H9 (cell line): ENCODE measurements around the gene GNGT2. TPM values are rescaled to one million over a fixed set of nuclear protein-coding genes. Genes with fewer than 3 reads are reported as not detected.

ENCODE experiments used
- DNase-seq: peaks from one replicate; pipeline ENCODE4 v3.0.0-alpha.2; 2017
- H2AFZ ChIP-seq: one replicate; pipeline ENCODE4 v1.6.1; 2013; ENCODE audit warnings: mild to moderate bottlenecking, low read length, control low read depth, moderate library complexity
- H2AK5ac ChIP-seq: 2 replicates; pipeline ENCODE4 v1.6.1; 2013; ENCODE audit warnings: low read length, control low read depth, mixed read lengths; ENCODE audit not compliant: insufficient read length
- H2BK120ac ChIP-seq: one replicate; pipeline ENCODE4 v1.6.1; 2013; ENCODE audit warnings: low read depth, mild to moderate bottlenecking, low read length, control low read depth, inconsistent platforms; ENCODE audit not compliant: poor library complexity, severe bottlenecking
- H2BK12ac ChIP-seq: 2 replicates; pipeline ENCODE4 v1.6.1; 2013; ENCODE audit warnings: low read length, control low read depth, mixed read lengths, low read depth; ENCODE audit not compliant: insufficient read length
- H2BK15ac ChIP-seq: 2 replicates; pipeline ENCODE4 v1.6.1; 2013; ENCODE audit warnings: low read depth, low read length, control low read depth
- H2BK20ac ChIP-seq: one replicate; pipeline ENCODE4 v1.6.1; 2013; ENCODE audit warnings: low read depth, mild to moderate bottlenecking, low read length, control low read depth, inconsistent platforms; ENCODE audit not compliant: poor library complexity, severe bottlenecking
- H2BK5ac ChIP-seq: 2 replicates; pipeline ENCODE4 v1.6.1; 2013; ENCODE audit warnings: low read length, control low read depth, mixed read lengths; ENCODE audit not compliant: insufficient read length
- H3K14ac ChIP-seq: 2 replicates; pipeline ENCODE4 v1.6.1; 2013; ENCODE audit warnings: low read length, control low read depth; ENCODE audit not compliant: insufficient read depth
- H3K18ac ChIP-seq: 2 replicates; pipeline ENCODE4 v1.6.1; 2013; ENCODE audit warnings: low read depth, mild to moderate bottlenecking, mixed read lengths, low read length, control low read depth; ENCODE audit not compliant: insufficient read length
- H3K23ac ChIP-seq: 2 replicates; pipeline ENCODE4 v1.6.1; 2013; ENCODE audit warnings: low read length, control low read depth, mixed read lengths, low read depth; ENCODE audit not compliant: insufficient read length
- H3K23me2 ChIP-seq: 2 replicates; pipeline ENCODE4 v1.6.1; 2013; ENCODE audit warnings: low read depth, mild to moderate bottlenecking, mixed read lengths, low read length, control low read depth; ENCODE audit not compliant: insufficient read length, poor library complexity, severe bottlenecking
- H3K27ac ChIP-seq: 2 replicates; pipeline ENCODE4 v1.5.1; 2013; ENCODE audit warnings: low read length, control low read depth, mixed read lengths, low read depth; ENCODE audit not compliant: insufficient read length
- H3K27me3 ChIP-seq: 2 replicates; pipeline ENCODE4 v1.6.1; 2013; ENCODE audit warnings: low read length, control low read depth, inconsistent platforms; ENCODE audit not compliant: insufficient read depth
- H3K4ac ChIP-seq: 2 replicates; pipeline ENCODE4 v1.6.1; 2013; ENCODE audit warnings: low read depth, mild to moderate bottlenecking, control low read depth, inconsistent platforms, low read length, moderate library complexity
- H3K4me1 ChIP-seq: 2 replicates; pipeline ENCODE4 v1.6.1; 2013; ENCODE audit warnings: low read length, control low read depth, inconsistent platforms; ENCODE audit not compliant: insufficient read depth
- H3K4me2 ChIP-seq: 2 replicates; pipeline ENCODE4 v1.6.1; 2013; ENCODE audit warnings: low read length, control low read depth, mixed read lengths; ENCODE audit not compliant: insufficient read length, insufficient read depth
- H3K56ac ChIP-seq: 2 replicates; pipeline ENCODE4 v1.6.1; 2013; ENCODE audit warnings: low read depth, mild to moderate bottlenecking, mixed read lengths, low read length, control low read depth; ENCODE audit not compliant: insufficient read length
- H3K79me1 ChIP-seq: 2 replicates; pipeline ENCODE4 v1.6.1; 2013; ENCODE audit warnings: low read depth, mild to moderate bottlenecking, moderate library complexity, low read length, control low read depth, inconsistent platforms; ENCODE audit not compliant: insufficient read depth, poor library complexity, severe bottlenecking
- H3K79me2 ChIP-seq: 2 replicates; pipeline ENCODE4 v1.6.1; 2013; ENCODE audit warnings: low read length, control low read depth, inconsistent platforms; ENCODE audit not compliant: insufficient read depth
- H3K9ac ChIP-seq: 2 replicates; pipeline ENCODE4 v1.6.1; 2013; ENCODE audit warnings: low read length, control low read depth, mixed read lengths; ENCODE audit not compliant: insufficient read length; ENCODE audit errors: extremely low read depth
- H3K9me3 ChIP-seq: one replicate; pipeline ENCODE4 v1.6.1; 2013; ENCODE audit warnings: low read depth, low read length, inconsistent platforms; ENCODE audit not compliant: control insufficient read depth
- H3T11ph ChIP-seq: one replicate; pipeline ENCODE4 v1.6.1; 2013; ENCODE audit warnings: mild to moderate bottlenecking, low read length, control low read depth, inconsistent platforms
- H4K20me1 ChIP-seq: one replicate; pipeline ENCODE4 v1.6.1; 2013; ENCODE audit not compliant: control insufficient read depth, insufficient read length, insufficient read depth
- H4K5ac ChIP-seq: 2 replicates; pipeline ENCODE4 v1.6.1; 2013; ENCODE audit warnings: low read depth, mild to moderate bottlenecking, mixed read lengths, low read length, control low read depth; ENCODE audit not compliant: insufficient read length
- H4K8ac ChIP-seq: replicated peaks from 2 replicates; pipeline ENCODE4 v1.6.1; 2013; ENCODE audit warnings: low read length, control low read depth, mixed read lengths, low read depth; ENCODE audit not compliant: insufficient read length
- H4K91ac ChIP-seq: 2 replicates; pipeline ENCODE4 v1.6.1; 2013; ENCODE audit warnings: low read depth, mild to moderate bottlenecking, moderate library complexity, mixed read lengths, low read length, control low read depth; ENCODE audit not compliant: insufficient read length
- H3K27ac Mint-ChIP-seq, 3 experiments: 2 replicates in 2 of 3; 3 replicates in 1 of 3; pipeline ENCODE4 v1.8.0; 2020 to 2021; ENCODE audit warnings: mixed read lengths in 3 of 3, mild to moderate bottlenecking in 1 of 3, moderate library complexity in 1 of 3
- H3K27me3 Mint-ChIP-seq: 2 replicates; pipeline ENCODE4 v1.8.0; 2021; ENCODE audit warnings: low read depth, mild to moderate bottlenecking, moderate library complexity, mixed read lengths
- H3K36me3 Mint-ChIP-seq, 3 experiments: 2 replicates in 2 of 3; 3 replicates in 1 of 3; pipeline ENCODE4 v1.8.0; 2020 to 2021; ENCODE audit warnings: low read depth in 3 of 3, mixed read lengths in 3 of 3; ENCODE audit not compliant: insufficient read depth in 1 of 3
- H3K4me1 Mint-ChIP-seq, 2 experiments: 2 replicates each; pipeline ENCODE4 v1.8.0; 2020; ENCODE audit warnings: mixed read lengths in 2 of 2
- H3K4me3 Mint-ChIP-seq, 2 experiments: 2 replicates in 1 of 2; 3 replicates in 1 of 2; pipeline ENCODE4 v1.8.0; 2020 to 2021; ENCODE audit warnings: mild to moderate bottlenecking in 2 of 2, mixed read lengths in 2 of 2, moderate library complexity in 1 of 2
- H3K9me3 Mint-ChIP-seq, 2 experiments: 2 replicates in 1 of 2; 3 replicates in 1 of 2; pipeline ENCODE4 v1.8.0; 2020; ENCODE audit warnings: mild to moderate bottlenecking in 2 of 2, mixed read lengths in 2 of 2, moderate library complexity in 1 of 2
- WGBS: extraction: QIAGEN DNeasy Blood & Tissue Kit; methylation state at CpG from one replicate; pipeline ENCODE4 v1.1.7; 2013; ENCODE audit warnings: missing lambda C conversion rate, low lambda C conversion rate, mixed read lengths; ENCODE audit not compliant: insufficient read length; ENCODE audit errors: extremely low coverage; 5-methylcytosine and 5-hydroxymethylcytosine counted together
- total RNA-seq: library from RNA; stranded (reverse); gene quantifications from 2 replicates; pipeline ENCODE4 v1.2.1, GENCODE V29; 2021
- TF ChIP-seq, protein P1 (sequence below): fragments of 200-600 bp; sonication (generic); conservative IDR thresholded peaks from 3 replicates; pipeline ENCODE4 v1.8.0; 2021; ENCODE audit warnings: antibody characterized with exemption, mild to moderate bottlenecking

Gene GNGT2
- total RNA-seq, 1 experiment from 2014 or later: 0.42 TPM

DNA sequence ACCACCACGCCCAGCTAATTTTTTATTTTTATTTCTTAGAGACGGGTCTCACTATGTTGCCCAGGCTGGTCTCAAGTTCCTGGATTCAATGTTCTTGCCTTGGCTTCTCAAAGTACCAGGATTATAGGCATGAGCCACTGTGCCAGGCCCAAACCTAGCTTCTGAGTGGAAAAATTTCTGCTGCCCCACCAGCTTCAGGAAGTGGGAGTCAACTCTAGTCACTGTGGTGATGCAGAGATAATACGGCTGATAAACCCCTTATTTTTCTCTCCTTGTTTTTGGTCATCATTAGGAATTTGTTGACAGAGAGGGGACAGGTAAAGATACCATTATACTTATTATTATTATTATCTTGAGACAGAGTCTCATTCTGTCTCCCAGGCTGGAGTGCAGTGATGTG is 48.0 kb upstream of the GNGT2 start:
- no peaks in the 10 kb centered on the region for H3K36me3 Mint-ChIP-seq
- Histone ChIP-seq H3K27ac (no peak overlapping the region), H2BK5ac (no peak overlapping the region), H2AK5ac (no peak overlapping the region), H4K91ac (no peak overlapping the region), H2BK12ac (no peak overlapping the region), H3K79me1 (no peaks in the 10 kb centered on the region), H3K4me2 (no peak overlapping the region), H2BK15ac (no peak overlapping the region), H2AFZ (no peak overlapping the region), H3K9ac (no peak overlapping the region), H3K23me2 (no peaks in the 10 kb centered on the region), H3K14ac (no peak overlapping the region), H3K4ac (no peak overlapping the region), H4K5ac (no peak overlapping the region), H3K27me3 (no peaks in the 10 kb centered on the region; the same call in 1 of the 2 replicates), H3K23ac (no peak overlapping the region), H3K18ac (no peak overlapping the region), H3K9me3 (no peaks in the 10 kb centered on the region), H2BK120ac (no peak overlapping the region), H4K8ac (no peak overlapping the region), H3K79me2 (no peaks in the 10 kb centered on the region), H2BK20ac (no peak overlapping the region), H3K4me1 (no peaks in the 10 kb centered on the region), H3K56ac (no peak overlapping the region), H3T11ph (no peak overlapping the region), H4K20me1 (no peaks in the 10 kb centered on the region)
- no peaks in the 10 kb centered on the region for H3K9me3 Mint-ChIP-seq
- H3K27ac Mint-ChIP-seq: no peak overlapping the region
- H3K4me1 Mint-ChIP-seq: peaks cover 9 to 11% of the 10 kb centered on the region in 2 experiments
- H3K4me3 Mint-ChIP-seq: no peak overlapping the region
- H3K27me3 Mint-ChIP-seq: peaks cover 30% of the 10 kb centered on the region
- WGBS: no CpG with 5 or more reads among the region's 3 CpGs
- no peak for DNase-seq
- TF ChIP-seq, protein P1, sequence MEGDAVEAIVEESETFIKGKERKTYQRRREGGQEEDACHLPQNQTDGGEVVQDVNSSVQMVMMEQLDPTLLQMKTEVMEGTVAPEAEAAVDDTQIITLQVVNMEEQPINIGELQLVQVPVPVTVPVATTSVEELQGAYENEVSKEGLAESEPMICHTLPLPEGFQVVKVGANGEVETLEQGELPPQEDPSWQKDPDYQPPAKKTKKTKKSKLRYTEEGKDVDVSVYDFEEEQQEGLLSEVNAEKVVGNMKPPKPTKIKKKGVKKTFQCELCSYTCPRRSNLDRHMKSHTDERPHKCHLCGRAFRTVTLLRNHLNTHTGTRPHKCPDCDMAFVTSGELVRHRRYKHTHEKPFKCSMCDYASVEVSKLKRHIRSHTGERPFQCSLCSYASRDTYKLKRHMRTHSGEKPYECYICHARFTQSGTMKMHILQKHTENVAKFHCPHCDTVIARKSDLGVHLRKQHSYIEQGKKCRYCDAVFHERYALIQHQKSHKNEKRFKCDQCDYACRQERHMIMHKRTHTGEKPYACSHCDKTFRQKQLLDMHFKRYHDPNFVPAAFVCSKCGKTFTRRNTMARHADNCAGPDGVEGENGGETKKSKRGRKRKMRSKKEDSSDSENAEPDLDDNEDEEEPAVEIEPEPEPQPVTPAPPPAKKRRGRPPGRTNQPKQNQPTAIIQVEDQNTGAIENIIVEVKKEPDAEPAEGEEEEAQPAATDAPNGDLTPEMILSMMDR: no peak
